ENCODE measurements around the gene CCDC66.

CCDC66 gene

DNA sequence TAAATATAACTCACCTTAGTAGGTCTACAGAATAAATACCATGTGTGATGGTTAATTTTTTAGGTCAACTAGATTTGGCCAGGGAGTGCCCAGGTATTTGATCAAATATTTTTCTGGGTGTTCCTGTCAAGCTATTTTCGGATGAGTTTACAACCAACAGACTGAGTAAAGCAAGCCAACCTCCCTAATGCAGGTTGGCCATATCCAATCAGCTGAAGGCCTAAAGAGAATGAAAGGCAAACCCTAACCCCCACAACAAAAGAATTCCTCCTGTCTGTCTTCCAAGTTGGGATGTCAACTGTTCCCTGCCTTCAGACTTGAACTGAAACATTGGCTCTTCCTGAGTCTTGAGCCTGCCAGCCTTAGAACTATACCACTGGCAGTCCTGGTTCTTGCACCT lies 97.5 kb downstream of the CCDC66 start:
- H3K36me3 ChIP-seq (ENCODE audit: control insufficient read depth, insufficient read depth, low read length), result peaks cover 19% of the 10 kb centered on the region

DNA sequence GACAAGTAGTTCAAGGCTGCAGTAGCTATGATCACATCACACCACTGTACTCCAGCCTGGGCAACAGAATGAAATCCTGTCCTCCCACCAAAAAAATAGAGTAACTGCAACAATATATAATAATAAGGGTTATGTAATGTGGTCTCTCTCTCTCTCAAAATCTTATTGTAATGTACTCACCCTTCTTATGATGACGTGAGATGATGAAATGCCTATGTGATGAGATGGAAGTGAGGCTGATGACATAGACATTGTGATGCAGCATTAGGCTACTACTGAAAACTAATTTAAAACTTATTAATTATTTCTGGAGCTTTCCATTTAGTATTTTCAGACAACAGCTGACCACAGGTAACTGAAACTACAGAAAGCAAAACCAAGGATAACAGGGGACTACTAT lies 98.7 kb downstream of the CCDC66 start:
- WGBS, 2 experiments, result no CpG with 5 or more reads among the region's 1 CpG
- no peaks in the 10 kb centered on the region for H3K27me3 ChIP-seq (ENCODE audit: control insufficient read depth, insufficient read depth, low read length, poor library complexity, severe bottlenecking)
- no peaks in the 10 kb centered on the region for H3K4me1 ChIP-seq (ENCODE audit: control insufficient read depth, insufficient read depth, low read length)
- H3K36me3 ChIP-seq (ENCODE audit: control insufficient read depth, insufficient read depth, low read length), result peaks cover 22% of the 10 kb centered on the region
- no peak overlapping the region for H3K4me3 ChIP-seq (ENCODE audit: insufficient read depth, low read depth, low read length)
- no peak overlapping the region for H3K27ac ChIP-seq (ENCODE audit: insufficient read depth, low read depth, low read length, poor library complexity, severe bottlenecking)
- H3K9me3 ChIP-seq (ENCODE audit: control insufficient read depth, low read length), result no peaks in the 10 kb centered on the region

More for the DNA sequence above, 97.5 kb downstream of the CCDC66 start:
- 93 to 100% methylated on average over 1 of the region's 1 CpG for WGBS, 2 experiments
- Histone ChIP-seq H3K4me3 (ENCODE audit: insufficient read depth, low read depth, low read length) (no peak overlapping the region), H3K27ac (ENCODE audit: insufficient read depth, low read depth, low read length, poor library complexity, severe bottlenecking) (no peak overlapping the region), H3K27me3 (ENCODE audit: control insufficient read depth, insufficient read depth, low read length, poor library complexity, severe bottlenecking) (no peaks in the 10 kb centered on the region), H3K4me1 (ENCODE audit: control insufficient read depth, insufficient read depth, low read length) (no peaks in the 10 kb centered on the region), H3K9me3 (ENCODE audit: control insufficient read depth, low read length) (no peaks in the 10 kb centered on the region)

DNA sequence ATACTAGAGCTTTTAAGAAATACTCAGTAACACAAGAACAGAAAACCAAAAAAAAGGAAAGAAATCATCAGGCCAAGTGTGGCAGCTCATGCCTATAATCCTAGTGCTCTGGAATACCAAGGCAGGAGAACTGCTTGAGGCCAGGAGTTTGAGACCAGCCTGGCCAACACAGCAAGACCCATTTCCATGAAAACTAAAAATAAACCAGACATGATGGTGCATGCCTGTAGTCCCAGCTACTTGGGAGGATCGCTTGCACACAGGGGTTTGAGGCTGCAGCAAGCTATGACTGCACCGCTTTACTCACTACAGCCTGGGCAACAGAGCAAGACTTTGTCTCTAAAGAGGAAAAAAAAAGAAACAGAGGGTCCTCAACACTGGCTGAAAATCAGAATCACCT lies 107.8 kb downstream of the CCDC66 start:
- Histone ChIP-seq H3K4me1 (ENCODE audit: control insufficient read depth, insufficient read depth, low read length) (no peaks in the 10 kb centered on the region), H3K27me3 (ENCODE audit: control insufficient read depth, insufficient read depth, low read length, poor library complexity, severe bottlenecking) (no peaks in the 10 kb centered on the region), H3K4me3 (ENCODE audit: insufficient read depth, low read depth, low read length) (no peak overlapping the region), H3K36me3 (ENCODE audit: control insufficient read depth, insufficient read depth, low read length) (peaks cover 36% of the 10 kb centered on the region), H3K27ac (ENCODE audit: insufficient read depth, low read depth, low read length, poor library complexity, severe bottlenecking) (no peak overlapping the region), H3K9me3 (ENCODE audit: control insufficient read depth, low read length) (no peaks in the 10 kb centered on the region)
- 88 to 97% methylated on average over 2 of the region's 2 CpGs for WGBS, 2 experiments

DNA sequence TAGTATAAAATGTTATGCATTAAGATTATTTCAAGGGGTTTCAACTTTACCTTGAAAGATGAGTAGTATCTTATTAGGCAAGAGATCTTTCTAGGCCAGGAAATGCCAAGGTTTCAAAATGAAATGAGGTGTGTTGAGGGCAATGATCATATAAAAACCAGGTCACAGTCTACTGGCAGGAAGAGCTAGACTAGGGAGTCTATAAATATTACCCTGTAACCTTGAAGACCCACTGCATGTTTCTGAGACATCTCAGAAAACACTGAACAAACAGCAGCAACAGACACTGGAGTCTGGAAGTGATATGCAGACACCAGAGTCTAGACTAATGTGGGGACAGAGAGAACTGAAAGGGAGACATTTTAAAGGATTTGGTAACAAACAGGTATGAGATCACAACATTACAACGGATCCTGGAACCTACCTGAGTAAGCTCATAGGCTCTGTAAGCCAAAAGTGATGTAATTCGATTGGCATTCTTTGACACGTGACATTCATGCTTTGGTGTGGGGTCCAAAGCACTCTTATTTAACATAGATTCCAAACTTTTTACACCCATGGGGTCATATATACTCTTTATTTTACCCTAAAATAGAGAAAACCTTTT lies 111.1 kb downstream of the CCDC66 start:
- Histone ChIP-seq H3K27ac (ENCODE audit: insufficient read depth, low read depth, low read length, poor library complexity, severe bottlenecking) (no peak overlapping the region), H3K4me1 (ENCODE audit: control insufficient read depth, insufficient read depth, low read length) (no peaks in the 10 kb centered on the region), H3K9me3 (ENCODE audit: control insufficient read depth, low read length) (no peaks in the 10 kb centered on the region), H3K27me3 (ENCODE audit: control insufficient read depth, insufficient read depth, low read length, poor library complexity, severe bottlenecking) (no peaks in the 10 kb centered on the region), H3K4me3 (ENCODE audit: insufficient read depth, low read depth, low read length) (no peak overlapping the region), H3K36me3 (ENCODE audit: control insufficient read depth, insufficient read depth, low read length) (peaks cover 24% of the 10 kb centered on the region)
- WGBS, 2 experiments, result 91 to 93% methylated on average over 3 of the region's 3 CpGs
